Measurements from ENCODE around the gene KCNK7.
"Not testable (repeated sequence)": the region's sequence is repeated elsewhere in the genome, so short reads cannot be mapped to it uniquely, and the experiment has no call there.

KCNK7 gene

DNA sequence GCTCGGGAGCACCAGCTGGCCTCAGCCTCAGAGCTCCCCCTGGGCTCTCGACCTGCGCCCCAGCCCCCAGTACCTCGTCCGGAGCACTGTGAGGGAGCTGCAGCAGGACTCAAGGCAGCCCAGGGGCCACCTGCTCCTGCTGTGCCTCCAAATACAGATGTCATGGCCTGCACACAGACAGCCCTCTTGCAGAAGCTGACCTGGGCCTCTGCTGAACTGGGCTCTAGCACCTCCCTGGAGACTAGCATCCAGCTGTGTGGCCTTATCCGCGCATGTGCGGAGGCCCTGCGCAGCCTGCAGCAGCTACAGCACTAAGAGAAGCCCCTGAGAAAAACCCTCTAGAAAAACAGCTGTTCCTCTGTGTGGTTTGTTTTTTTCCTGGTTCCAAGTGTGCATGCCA lies 24.2 kb downstream of the KCNK7 start:
- no peak for DNase-seq

DNA sequence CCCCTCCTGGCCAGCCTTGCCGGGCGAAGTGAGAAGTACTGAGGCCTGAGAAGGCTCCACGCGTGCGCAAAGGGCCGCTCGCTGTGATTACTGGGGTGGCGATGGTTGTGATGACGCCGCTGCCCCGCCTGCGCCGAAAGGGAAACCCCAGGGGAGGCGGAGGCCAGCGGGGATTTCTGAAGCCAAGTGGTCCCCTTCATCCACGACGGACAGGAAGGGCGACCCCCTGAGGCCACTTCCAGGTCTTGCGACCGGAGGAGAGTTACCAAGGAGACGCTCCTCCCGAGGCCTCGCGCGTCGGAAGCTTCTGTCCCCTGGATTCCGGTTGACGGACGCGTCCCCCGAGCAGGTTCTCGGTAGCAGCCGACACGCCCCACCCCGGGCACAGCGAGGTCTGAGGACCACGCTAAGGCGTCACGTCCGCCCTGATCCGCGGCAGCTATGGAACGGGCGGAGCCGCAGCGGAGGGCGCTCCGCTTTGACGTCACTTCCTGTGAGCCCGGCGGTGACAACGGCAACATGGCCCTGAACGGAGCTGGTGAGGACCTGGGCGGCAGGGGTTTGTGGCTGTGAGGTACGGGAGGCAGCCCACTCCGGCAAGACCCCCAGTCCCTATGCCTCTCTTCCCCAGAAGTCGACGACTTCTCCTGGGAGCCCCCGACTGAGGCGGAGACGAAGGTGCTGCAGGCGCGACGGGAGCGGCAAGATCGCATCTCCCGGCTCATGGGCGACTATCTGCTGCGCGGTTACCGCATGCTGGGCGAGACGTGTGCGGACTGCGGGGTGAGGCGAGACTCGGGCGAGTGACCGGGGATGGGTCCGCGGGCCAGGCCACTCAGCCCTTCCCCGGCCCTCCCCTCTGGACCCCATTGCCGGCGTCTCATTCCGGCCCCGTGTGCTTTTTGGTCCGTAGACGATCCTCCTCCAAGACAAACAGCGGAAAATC lies 25.4 kb downstream of the KCNK7 start, which contains the start of gene ZNRD2:
ZNRD2 (plus strand) TSS at position 505 of the 946 bp plus-strand sequence; CDS start at position 520, 15 bp downstream.
- peak; percentile 97 for DNase-seq

DNA sequence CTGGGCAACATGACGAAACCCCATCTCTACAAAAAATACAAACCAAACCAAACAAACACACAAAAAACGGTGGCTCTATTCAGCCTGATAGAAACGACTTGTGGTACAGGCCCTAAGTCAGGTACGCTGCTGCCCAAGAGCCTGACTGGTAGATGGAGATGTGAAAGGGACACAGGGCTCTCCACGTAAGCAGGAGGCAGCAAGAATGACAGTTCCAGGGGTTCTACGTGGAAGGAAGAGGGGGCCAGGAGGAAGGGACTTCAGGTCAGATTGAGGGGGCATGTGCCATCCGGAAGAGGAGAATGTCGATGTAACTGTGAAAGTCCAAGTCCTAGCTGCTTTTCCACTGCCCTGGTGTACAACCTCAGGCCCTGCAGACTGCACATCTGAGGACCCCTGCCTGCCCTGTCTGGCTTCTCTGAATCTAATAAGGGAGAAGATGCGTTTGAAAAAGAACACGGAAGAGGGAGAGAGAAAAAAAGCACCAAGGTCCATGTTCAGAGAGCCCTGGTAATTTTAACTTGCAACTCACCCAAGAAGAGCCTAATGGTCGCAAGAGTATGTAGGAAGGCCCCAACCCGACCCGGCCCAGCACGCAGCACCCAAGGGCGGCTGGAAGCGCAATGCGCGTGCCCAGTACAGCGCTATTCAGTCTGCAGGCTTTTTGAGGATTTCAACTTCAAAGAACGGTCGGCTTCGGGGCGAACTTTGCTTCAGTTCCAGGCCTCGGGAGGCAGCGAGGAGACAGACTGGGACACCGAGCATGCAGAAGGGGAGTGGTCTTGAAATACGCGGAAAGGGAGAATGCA lies 26.2 kb downstream of the KCNK7 start:
- DNase-seq = no peak

DNA sequence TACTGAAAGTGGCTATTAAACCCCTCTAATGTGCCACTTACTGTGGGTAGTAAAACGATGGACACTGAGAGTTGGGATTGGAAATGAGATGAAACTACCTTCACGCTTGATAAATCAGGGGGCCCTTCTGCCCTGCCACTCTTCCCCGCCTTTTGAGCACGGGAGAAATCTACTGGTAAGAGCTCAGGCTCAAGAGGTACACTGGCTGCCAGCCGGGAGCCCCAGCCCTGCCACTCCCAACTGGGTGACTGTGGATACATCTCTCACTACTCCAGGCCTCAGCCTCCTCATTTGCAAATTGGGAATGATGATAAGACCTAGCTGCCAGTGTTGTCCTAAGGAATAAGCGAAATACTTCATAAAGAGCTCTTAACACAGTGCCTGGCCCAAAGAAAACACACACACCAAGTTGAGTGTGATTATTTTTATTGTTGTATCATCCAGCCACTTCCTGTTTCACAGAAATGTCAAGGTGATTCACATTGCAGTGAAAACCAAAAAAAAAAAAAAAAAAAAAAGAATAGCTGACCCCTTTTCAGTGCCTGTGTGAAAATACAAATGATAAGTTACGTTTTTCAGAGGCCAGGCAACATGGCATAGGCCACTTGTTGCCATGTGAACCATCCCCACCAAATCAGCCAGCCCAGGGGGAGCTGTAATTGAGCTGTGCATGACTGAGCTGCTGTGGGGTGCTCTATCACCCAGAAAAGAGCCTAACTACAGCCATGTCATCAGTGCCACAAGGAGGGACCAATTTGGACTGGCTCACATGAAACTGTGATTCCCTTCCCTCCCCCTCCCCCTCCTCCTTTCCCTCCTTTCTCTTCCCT lies 29.8 kb downstream of the KCNK7 start:
- no peak for DNase-seq

DNA sequence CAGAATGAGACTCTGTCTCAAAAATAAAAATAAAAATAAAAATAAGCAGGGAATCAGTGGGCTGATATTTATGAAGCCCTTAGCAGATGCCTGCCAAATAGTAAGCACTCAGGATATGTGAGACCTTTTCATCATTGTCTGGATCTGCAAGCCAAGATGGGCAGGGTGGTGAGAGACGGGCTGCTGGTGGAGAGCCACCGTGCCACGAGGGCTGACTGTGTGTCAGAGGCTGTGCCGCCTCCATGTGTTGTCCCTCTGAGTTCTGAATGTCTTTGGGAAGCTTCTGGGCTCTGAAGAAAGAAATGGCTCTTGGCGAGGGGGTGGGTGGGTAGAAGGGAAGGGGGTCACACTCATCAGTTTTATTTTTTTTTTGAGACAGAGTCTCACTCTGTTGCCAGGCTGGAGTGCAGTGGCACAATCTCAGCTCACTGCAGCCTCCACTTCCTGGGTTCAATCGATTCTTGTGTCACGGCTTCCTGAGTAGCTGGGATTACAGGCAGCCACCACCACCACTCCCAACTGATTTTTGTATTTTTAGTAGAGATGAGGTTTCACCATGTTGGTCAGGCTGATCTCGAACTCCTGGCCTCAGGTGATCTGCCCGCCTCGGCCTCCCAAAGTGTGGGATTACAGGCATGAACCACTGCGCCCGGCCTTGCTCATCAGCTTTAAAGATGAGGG lies 30.6 kb downstream of the KCNK7 start:
- DNase-seq = not testable (repeated sequence)

DNA sequence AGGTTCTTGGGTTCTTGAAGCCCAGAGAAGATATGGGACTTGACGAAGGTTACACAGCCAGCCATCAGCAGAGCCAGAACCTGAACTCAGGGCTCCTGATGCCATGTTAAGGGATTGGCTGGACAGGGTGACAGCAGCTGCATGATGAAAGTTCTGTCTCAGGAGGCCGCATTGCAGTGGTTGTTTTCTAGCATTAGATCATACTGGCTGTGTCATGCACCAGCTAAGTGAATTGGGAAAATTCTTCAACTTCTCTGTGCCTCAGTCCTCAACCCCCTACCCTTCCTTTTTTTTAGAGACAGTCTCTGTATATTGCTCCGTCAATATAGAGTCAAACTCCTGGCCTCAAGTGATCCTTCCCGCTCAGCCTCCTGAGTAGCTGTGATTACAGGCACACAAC lies 32.0 kb downstream of the KCNK7 start:
- DNase-seq = no peak

DNA sequence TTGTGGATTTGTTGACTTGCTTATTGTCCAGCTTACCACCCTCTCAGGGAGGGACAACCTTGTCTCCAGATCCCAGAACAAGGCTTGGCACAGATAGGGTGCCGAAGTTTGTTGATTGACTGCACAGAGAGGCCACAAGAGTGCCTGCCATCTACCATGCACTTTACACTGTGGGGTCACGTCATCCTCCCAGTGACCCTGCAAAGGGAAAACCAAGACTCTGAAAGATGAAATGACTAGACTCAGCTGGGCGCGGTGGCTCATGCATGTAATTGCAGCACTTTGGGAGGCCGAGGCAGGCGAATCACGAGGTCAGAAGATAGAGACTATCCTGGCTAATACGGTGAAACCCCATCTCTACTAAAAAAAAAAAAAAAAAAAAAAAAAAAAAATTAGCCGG lies 32.8 kb downstream of the KCNK7 start:
- DNase-seq = no peak

DNA sequence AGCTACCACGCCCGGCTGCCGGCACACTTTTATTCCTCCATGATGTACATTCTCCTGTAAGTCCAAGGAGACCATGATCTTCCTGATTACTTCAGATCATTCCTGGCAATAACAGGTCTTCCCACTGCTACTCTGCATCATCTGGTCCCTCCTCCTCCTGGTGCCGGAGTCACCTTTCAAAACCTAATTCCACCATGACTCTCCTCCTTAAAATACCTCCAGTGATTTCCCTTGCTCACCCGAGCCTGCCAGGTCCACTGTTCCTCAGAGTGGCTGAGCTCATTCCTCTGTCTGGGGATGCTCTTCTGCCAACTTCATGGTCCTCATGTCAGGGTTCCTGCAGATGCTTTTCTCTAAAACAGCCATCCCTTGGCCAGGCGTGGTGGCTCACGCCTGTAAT lies 33.6 kb downstream of the KCNK7 start:
- no peak for DNase-seq

DNA sequence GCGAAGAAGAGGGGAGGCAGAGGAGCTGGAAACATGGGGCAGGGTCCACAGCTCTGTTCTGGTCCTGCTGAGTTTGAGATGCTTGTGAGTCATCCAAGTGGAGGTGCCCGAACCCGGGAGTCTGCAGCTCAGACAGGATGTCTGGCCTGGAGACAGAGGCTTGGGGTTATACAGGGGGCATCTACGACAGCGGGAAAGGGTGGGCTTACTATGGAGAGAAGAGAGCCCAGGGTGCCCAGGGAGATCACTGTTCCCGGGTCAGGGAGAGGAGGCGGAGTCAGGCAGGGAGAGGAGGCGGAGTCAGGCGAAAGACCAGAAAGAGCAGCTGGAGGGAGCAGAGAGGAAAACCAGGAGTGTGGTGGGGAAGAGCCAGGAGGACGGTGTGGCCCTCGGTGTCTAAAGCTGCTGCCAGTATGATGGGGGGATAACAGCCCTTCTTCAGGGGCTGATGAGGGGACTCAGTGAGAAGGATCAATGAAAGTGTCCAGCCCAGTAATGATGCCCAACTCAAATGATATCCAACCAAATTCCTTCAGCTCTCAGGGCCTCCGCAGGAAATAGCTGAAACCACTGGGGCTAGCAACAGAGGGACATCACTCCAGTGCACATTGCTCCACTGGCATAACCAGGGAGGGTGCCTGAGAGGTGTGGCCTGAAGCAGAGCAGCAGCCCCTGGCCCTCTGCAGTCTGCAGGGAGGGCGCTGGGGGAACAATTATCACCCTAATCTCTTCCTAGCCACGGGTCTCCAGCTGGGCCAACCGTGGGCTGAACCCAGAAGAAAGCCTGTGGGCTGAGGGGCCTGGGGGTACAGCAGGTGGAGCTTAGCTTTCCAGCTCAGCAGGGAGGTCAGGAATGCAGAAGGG lies 34.8 kb downstream of the KCNK7 start:
- no peak for DNase-seq

DNA sequence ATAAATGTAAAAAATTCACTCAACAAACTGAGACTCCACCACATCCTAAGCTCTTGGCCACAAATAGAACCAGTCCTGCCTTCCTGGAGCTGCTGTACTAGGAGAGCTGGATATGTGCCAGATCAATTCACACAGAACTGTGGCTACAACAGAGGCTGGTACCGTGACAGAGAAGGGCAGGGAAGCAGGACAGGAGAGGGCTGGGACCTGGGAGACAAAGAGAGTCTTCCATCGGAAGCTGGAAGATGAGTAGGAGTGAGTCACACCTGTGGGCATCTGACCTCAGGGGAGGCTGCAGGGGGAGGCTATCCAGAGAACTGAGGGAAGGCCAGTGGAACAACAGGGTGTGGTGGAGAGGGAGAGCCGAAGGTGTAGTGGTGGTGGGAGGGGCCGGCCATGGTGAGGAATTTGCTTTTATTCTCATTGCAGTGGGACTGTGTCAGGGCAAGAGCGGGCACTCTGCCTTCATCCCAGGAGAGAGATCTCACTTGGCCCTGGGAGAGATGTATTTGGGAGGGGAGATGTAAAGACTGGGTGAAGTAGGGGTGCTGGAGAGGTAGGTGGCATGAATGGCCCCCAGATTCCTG lies 35.6 kb downstream of the KCNK7 start:
- no peak for DNase-seq

DNA sequence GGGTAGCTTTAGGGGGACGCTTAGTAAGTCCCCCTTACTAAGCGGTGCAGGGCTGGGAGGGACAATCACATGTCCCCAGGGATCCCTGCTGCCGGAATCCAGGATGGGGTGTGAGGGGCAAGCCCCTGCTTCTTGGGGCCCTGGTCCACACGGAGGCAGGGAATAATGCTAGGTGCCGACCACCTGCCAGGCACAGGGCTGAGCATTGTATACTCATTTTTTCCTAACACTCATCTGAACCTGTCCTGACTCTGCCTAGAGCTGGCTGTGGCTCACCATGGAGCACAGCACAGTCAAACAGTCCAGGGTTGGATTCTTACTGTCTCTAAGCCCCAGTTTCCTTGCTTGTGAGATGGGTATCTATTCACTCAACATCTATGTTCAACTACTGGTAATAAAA lies 36.1 kb downstream of the KCNK7 start:
- no peak for DNase-seq

DNA sequence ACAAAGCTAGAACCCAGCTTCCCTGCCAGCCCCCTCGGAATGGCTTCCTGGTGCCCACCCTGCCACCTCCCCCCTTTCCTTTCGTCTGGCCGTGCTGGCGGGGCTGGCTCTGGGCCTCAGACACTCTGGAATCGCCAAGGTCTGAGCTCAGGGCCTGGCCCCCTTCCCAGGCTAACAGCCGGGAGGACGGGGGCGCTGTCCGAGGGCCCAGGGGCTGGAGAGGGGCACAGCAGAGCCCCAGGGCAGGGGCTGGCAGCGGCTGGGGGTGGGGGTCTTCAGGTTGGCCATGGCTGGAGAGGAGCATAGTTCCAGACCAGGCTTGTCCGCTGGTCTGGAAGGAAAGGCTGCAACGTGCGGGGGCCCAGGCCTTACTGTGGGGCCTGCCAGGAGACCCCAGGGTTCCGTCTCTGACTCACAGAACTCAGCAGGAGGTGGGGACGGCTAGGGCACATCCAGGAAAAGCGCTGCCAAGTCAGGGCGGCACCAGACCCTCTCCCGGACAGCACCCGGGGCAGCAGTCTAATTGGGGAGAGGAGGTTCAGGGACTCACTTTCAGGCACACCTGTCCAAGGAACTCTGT lies 36.6 kb downstream of the KCNK7 start:
- DNase-seq = no peak

DNA sequence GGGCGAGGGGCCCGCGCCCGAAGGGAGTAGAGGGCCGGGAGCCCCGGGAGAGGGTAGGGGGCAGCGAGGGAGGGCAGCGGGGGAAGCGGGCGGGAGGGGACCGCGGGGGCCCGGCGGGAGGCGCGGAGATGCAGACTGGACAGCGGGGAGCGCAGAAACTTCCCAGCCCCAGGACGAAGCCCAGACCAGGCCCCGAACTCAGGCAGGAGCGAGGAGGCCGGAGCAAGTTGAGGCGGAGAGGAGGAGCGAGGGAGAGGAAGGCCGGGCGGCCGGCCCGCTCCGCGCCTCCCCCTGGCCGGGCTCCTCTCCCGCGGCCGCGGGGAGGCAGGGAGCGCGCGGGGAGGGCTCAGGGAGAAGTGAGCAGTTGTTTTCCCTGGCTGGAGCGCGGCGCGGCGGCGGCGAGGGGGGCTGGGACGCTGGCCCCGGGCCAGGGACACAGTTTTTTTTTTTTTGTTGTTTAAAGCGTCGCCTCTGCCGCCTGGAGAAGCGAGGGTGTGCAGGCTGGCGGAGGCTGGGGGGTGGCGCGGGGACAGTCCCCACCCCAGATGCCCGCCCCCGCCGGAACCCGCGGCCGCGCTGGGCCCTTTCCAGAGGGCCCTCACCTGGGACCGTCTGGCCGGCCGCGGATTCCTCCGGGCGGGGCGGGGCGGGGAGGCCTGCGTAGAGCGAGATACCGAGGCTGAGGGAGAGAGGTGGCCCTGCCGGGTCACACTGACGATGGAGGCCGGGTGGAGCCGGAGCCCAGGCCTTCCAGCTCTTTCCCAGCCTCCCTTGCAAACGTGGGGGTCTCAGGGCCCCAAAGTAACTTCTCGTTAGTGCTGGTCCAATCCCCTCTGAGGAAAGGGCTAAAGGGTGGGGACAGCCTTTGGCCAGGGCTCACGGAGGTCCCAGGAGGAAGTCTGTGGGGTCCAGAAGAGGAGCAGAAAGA lies 37.3 kb downstream of the KCNK7 start, which contains the start of gene LTBP3:
LTBP3 (minus strand) TSS at position 358 of the 928 bp plus-strand sequence. CDS start 400 bp downstream, outside the sequence.
- DNase-seq = peak; percentile 48

DNA sequence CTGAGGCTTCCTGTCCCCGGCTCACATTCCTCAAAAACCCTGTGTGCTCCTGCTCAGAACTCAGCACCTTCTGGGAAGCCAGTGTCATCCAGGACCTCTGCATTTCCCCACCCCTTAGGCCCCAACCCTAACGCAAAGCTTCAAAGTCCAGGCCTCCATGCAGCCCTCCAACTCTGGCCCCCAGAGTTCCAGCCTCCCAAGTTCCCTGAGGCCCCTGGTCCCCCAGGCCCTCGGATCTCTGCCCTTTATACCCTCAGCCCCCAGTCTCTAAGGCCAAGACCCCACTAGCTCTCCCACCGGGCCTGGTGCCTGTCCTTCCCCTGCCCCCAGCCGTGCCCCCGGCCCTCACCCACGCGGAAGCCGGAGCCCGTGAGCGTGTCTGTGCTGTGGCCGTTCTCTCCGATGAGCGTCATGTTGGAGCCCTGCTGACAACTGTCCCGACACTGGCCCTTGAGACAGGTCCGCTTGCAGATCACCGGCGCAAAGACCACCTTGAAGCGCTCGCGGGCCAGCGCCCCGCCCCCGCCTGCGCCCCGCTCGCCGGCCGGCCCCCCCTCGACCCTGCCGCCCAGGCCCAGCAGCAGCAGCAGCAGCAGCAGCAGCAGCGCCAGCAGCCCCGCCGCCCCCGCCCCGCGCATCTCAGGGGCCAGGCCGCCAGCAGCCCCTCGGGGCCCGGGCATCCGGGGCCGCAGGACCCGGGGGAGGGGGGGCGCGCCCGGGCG lies 38.2 kb downstream of the KCNK7 start:
- DNase-seq = no peak

DNA sequence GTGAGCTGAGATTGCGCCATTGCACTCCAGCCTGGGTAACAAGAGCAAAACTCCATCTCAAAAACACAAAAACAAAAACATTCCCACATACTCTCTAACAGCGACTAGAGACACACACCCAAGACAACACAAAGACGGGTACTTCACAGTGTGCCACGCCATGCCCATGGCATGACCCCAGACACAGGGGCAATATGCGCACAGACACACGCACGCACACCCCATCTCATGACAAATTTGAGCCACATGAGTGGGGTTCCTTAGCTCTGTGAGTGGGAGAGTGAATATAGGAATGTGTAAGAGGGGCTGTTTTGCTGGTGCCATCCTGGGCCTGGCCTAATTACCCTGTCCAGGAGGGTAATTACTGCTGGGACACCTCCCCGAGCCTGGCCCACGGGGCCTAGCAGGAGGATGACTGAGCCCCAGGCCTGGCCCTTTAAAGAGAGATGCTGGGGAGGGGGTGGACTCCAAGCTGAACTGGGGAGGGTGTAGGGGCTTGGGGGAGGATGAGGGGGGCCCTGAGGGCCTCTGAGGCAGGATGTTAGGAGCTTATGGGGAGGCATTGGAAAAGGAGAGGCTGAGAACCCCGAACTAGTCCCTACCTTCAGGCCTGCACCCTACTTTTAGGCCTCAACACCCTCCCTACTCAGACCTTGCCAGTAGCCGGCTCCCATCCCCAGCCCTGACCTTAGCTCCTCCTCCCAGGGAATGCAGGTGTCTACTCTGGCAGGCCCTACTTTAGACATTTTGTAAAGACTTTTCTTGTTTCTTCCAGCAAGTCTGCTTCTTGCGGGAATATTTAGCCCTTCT lies 38.9 kb downstream of the KCNK7 start:
- no peak for DNase-seq

DNA sequence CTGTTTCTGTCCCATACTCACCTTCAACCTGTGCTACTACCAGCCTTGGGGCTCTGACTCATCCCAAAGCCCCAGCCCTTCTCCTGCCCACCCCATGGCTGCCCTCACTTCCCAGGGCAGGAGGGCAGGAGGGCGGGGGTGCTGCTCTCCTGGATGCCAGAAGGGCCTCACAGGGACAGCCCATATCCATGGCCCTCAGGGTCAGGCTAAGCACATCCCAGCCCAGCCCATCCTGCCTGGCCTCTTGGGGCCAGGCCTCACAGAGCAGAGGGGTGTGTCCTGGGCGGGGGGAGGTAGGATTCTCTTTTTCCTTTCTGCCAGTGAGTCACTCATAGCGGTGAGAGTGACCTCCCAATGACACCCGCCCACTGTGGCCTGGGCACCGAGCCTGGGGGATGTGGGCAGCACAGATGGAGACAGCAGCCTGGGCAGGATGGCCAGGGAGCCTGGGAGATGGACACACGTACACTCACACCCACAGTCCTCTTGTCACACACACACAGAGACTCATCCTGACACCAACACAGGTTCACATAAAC lies 39.8 kb downstream of the KCNK7 start:
- DNase-seq = no peak

DNA sequence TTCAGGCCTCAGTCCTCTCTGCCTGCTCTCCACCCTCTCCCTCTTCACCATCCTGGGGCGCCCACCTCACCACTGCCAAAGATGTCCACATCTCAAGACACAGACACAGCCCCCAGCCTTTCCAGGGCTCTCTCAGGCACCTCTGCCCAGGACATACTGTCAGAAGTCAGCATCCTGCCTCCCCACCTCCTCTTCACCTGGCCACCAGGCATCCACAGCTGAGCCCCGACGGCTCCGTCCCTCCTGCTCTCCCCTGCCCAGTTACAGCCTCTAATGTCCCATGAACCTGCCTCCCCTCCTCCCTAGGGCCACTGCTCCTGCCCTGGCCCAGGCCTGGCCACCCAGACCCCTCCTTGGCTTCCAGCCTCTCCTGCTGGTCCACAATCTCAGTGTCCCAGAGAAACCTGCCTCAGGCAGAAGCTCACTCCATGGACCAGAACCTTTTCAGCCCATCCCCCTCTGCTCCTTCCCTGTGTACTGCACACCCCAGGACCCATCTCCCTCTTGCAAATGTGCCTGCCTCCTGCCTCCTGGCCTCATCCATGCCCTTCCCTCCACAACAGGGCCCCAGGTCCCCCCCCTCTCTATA lies 40.7 kb downstream of the KCNK7 start:
- no peak for DNase-seq

All from stimulated activated CD4-positive, alpha-beta T cell treated with anti-CD3 and anti-CD28 coated beads, Interleukin-12 subunit alpha, Interleukin-12 subunit beta, amount 100 ng/mL, for 4 hours (primary cell).